HG02588 (cell line): ENCODE data around the gene PTPRU.

Experiments
- ATAC-seq: cut with Tn5 transposase; IDR thresholded peaks from one replicate; pipeline ENCODE4 v1.9.1; 2021; ENCODE audit warnings: mild to moderate bottlenecking, moderate library complexity; ENCODE audit not compliant: unreplicated experiment

PTPRU gene

DNA sequence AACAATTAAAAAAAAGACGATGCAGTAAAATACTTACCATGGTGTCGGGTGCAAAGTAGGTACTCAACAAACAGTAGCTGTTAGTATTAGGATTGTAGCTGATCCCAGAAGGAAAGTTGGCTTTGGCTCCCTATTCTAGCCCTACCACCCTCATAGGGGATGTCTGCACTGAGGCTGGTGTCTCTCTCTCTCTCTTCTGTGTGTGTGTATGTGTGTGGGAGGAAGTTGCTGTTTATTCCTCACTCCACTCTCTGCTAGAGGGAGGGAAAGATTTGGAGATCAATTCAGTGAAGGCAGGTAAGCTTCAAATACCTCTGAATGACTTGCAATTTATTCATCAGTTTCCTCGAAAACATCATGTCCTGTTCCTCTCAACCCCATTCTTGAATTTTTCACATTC, 124.4 kb downstream of the PTPRU start:
- no peak for ATAC-seq

DNA sequence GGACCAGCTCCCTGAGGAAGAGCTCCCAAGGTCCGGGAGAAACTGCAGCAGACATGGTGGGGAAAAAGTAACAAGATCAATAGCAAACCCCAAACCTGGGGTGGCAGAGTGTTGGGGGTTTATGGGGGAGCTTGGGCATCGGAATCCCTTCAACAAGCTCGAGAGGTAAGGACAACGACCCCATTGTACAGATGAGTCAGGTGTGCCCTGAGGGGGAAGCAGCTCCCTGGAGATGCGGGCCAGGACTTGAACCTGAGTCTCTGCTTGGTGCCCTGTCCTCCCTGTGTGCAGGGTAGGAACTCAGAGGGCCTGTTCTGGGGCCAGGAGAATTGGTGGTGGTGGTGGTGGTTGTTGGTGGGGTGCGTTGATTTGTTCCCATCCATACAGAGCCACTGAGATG, 125.4 kb downstream of the PTPRU start:
- no peak for ATAC-seq

DNA sequence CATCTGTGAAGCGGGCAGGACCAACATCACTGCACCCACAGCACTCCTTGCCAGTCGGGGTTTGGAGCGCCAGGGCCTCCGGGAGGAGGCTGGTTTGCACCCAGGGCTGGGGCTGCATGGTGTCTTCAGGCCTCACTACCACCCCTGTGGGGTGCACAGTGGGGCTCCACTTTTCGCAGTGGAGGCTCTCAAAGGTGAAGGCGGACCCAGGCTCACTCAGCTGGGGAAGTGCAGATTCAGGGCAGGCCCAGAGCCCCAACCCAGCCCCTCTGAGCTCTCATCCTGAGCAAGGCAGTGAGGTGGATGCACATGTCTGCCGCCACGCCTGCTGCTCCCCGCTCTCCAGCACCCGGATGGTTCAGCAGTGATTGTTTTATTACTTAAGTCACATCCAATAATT, 125.8 kb downstream of the PTPRU start:
- ATAC-seq: no peak

DNA sequence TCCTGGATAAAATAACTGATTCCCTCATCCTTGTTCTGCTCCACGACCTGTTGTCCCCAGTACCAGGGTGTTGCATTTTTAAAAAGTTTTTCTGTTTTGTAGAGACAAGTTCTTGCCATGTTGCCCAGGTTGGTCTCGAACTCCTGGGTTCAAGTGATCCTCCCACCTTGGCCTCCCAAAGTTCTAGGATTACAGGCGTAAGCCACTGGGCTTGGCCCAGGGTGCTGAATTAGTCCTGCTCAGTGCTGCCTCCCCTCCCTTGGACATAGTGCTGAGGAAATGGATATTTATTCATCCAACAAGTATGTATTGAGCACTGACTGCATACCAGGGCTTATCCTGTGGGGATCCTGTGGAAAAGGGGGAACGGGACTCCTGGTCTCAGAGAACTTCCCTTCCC, 126.4 kb downstream of the PTPRU start:
- no peak for ATAC-seq

DNA sequence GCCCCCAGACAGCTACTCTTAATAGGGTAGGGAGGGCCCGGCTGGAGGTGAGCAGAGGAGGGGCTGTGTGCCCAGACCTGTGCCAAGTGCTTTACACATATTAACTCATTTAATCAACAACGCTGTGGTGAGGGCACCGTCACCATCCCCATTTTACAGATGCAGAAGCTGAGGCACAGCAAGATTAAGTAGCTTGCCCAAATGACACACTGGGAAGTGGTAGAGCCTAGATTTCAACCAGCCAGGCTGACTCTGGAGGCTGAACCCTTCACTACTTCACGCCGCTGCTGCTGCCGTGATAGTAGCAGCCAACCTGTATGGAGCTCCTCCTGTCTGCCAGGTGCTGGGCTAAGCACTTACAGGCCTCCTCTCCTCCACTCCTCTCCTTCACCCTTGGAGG, 127.2 kb downstream of the PTPRU start:
- ATAC-seq: no peak

DNA sequence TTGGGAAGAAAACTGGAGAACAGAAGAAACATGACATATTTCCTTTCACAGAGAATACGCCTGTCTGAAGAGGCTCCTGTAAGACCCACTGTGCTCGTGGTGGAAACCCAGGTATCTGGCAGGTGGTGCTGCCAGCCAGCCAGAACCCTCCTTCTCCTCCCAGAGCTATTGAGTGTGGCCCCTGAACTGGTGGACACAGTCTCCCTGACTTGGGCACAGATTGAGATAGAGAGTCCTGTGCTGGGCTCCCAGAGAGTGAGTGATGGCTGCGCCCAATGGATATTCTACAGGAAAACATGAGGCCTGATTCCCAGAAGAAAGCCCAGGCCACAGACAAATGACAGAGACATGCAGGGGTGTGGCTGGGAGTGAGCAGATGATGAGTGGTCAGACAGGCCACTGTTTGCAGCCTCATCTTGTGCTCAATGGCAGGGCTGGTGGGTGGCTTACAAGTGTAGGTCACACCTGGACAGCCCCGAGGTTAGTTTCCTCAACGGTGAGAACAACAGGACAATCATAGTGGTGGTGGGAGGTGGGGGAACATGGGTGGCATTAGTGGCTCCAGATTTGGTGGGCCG, 127.9 kb downstream of the PTPRU start:
- no peak for ATAC-seq

DNA sequence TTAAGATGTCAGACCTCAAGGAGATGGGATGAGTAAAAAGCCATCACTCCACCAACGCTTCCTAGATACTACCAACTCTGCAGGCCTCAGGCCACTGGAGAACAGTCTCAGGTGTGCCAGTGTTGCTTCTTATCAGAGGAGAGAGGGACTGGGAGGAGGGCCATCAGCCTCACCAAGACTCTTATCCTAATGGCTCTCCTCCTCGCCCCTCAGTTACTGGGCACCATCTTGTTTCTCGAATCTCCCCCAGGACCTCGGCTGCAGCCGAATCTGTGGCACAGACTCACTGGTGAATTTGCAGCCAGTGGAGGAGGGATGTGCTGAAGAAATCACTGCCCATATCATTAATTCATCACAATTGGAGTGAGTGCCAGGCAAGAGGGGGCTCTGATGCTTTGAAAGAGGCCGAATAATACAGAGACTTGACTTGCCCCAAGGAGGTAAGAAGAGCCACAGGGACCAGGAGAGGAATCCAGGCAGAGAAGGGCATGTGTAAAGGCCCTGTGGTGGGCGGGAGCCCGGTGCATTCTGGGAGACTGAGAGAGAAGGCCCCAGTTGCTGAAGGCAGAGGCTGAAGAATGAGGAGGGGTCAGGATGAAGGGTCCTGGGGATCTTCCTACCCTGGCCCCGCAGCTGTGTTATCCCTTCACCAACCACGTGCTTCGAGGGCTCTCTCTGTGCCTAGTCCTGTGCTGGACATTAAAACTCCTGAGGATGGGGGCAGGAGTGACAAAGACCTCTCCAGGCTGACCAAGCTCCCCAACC, 129.8 kb downstream of the PTPRU start:
- ATAC-seq: no peak

DNA sequence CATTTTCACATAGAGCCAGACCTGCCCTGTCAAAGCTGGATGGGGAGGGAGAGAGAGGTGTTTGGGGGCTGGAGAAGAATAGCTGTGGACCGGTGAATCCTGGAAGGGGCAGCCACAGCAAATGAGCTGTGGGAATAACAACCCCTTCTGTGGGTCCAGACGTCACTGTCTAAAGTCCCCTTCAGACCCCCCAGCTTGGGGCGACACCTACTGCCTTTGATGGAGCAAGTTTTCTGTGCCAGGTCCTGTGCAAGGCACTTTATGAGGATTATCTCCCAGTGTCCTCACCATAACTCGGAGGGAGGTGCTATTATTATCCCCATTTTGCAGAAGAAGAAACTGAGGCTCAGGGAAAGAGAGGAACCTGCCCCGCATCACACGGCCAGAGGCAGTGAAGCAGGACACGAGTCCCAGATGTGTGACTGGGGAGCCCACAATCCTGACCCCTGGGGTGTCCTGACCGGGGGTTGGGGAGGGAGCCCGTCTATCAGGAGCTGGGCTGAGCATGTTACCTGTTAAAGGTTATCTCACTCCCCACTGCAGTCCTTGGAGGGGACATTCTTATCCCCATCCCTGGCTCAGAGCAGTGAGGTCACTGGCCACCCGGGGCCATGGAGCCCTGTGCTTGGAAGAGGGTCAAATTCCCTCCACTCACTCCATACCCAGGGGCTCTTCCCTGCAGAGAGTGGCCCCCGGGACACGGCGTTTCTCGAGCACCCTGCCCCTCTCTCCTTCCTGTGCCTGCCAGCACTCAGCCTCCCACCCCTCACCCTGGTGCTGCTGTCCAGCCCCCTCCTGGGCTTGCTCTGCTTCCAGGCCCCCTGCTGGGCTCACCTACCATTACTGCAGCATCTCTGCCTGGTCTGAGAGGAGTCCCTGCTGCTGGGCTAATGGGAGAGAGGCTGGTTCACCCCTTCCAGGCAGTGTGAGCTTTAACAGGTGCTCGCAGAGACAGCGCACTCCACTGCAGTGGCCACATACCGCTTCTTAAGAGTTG, 132.9 kb downstream of the PTPRU start:
- no peak for ATAC-seq

DNA sequence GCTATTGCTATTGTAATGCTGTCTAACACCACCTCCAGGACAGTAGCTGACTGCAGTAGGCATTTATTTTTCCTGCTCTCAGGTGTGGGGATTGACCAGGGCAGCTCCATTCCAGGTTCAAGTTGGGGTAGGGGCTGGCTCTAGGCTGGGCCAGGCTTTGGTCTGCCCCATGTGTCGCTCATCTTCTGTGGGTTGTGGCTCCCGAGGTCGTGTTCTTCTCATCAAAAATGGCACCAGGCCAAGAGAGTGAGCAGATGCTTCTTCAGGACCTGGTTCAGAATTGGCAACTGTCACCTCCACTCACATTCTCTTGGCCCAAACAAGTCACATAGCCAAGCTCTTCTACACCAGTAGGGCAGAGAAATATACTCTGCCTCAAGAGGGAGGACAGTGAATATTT, 133.7 kb downstream of the PTPRU start:
- no peak for ATAC-seq

DNA sequence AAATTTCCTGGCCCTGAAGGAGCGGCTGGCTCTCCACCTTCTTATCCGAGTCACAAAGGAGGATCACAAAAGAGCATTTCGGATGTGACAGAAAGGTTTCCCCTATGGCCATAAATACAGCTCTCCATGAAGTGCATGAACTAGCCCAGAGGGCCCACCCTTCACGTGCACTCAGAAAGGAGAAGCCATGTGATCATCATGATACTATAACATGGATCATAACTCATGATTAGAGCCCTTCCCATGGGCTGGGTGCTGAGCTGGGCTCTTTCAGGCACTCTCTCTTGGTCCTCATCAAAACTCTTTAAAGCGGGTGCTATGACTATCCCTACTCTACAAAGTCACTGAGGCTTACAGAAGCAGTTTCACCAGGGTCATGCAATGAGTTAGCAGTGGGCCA, 135.0 kb downstream of the PTPRU start:
- no peak for ATAC-seq

DNA sequence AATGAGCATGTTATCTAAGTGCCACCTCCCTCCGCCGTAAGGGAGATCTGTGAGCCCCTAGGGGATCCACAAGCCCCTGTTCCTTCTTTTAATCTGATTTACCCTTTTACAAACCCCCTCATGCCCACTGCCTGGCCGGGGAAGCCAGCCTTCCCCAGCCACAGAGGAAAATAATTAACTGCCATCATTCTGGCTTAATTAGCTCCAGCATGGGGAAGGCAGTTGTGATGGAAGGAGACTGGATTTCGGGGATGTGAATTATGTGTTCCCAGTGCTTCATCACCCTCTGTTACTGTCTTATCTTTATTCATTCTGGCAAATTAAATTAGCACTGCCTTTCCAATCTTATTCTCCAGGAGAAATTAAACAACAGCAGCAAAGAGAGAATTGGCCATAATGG, 135.8 kb downstream of the PTPRU start:
- no peak for ATAC-seq
